Posterior cingulate gyrus (tissue), 11 donors: Measurements from ENCODE around the gene CCDC8.

Source experiments
- DNase-seq, 10 donors: peaks; one replicate each; pipeline versions ENCODE4 v3.0.0 to v3.0.0-alpha.2; 2020 to 2021; ENCODE audit warnings: mixed read lengths in 3 of 10
- intact Hi-C: fragments of 100-400 bp; cut with DNase I; formaldehyde crosslinking; loops from one replicate; pipeline ENCODE4 v1.15.1; 2023

The CCDC8 gene

GRCh38 chr19:46369817-46370216 is 43.5 kb downstream of the CCDC8 start:
- peak in 1 of 10 donors; percentile 5 for DNase-seq
- intact Hi-C loops: loop anchor here (10.0 kb wide), 1 partner anchor 85 kb away; no protein-coding TSS in a partner anchor

DNA sequence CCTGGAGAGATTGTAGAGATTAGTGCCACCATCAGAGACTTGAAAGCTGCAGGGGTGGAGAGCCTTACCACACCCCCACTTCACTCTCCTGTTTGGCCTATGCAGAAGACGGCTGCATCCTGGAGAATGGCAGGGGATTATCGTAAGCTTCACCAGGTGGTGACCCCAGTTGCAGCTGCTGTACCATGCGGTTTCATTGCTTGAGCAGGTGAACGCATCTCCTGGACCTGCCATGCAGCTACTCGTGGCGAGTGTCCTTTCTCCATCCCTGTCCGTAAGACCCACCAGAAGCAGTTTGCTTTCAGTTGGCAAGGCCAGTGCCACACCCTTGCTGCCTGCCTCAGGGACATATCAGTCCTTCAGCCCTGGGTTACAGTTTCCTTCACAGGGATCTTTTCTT is 45.2 kb downstream of the CCDC8 start:
- peak in 3 of 10 donors; percentile 7 to 63 (median 12) for DNase-seq
- intact Hi-C loops: no loop called here

GRCh38 chr19:46367426-46367825 is 45.9 kb downstream of the CCDC8 start:
- DNase-seq: peak in 3 of 10 donors; percentile 17 to 44 (median 36)

DNA sequence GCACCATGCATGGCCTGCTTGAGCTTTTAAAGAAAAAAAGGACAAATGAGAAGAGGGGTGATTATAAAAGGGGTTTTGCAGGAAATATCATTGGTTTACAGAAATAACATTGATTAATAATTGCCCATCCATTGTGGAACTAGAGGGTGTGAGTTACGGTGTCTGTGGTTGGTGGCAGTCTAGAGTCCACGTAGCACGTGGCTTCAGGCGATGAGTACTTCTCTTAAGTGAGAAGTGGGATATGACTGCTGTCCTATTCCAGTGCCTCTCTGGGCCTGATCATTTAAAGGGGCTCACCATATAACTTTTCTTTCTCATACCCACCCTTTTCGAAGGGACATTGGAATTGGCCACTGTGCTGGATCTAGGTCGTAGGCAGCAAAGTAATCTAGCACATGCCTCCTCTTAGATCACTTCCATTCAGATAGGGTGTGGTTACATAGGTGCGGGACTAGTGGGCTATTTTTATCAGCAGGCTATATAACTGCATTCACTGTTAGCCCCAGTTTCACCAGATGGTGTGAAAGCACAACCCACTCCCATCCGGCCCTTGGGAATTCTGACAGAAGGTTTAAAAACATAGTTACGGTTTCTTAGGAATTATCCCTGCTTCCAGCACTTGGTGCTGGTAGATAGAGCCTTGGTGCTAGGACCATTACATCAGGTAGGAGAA is 46.6 kb downstream of the CCDC8 start:
- peak in 3 of 10 donors; percentile 20 to 62 (median 29) for DNase-seq
- intact Hi-C loops: no loop called here

More at GRCh38 chr19:46367426-46367825, 45.9 kb downstream of the CCDC8 start:
- intact Hi-C loops: no loop called here

GRCh38 chr19:46365561-46365960 is 47.8 kb downstream of the CCDC8 start:
- peak in 1 of 10 donors; percentile 29 for DNase-seq
- intact Hi-C loops: no loop called here

- no peak for DNase-seq
- intact Hi-C loops: no loop called here
Observed at GRCh38 chr19:46364359-46364758, 49.0 kb downstream of the CCDC8 start.

- intact Hi-C loops: no loop called here
Observed at GRCh38 chr19:46361915-46362314, 51.4 kb downstream of the CCDC8 start.

More at GRCh38 chr19:46361915-46362314, 51.4 kb downstream of the CCDC8 start:
- DNase-seq: no peak
